GM21526 (cell line): ENCODE measurements around the gene SARS2.
"Not testable (repeated sequence)": the region's sequence is repeated elsewhere in the genome, so short reads cannot be mapped to it uniquely, and the experiment has no call there.

ENCODE experiments used
- ATAC-seq: cut with Tn5 transposase; IDR thresholded peaks from one replicate; pipeline ENCODE4 v1.9.1; 2021; ENCODE audit warnings: moderate library complexity; ENCODE audit not compliant: unreplicated experiment, low FRiP score

Gene SARS2

GRCh38 chr19:38894968-38895367, 35.6 kb downstream of the SARS2 start:
- ATAC-seq, result no peak

- no peak for ATAC-seq
These were observed 37.2 kb downstream of the SARS2 start for GRCh38 chr19:38893341-38893771.

GRCh38 chr19:38892841-38893240, 37.7 kb downstream of the SARS2 start:
- no peak for ATAC-seq

GRCh38 chr19:38891771-38892170, 38.8 kb downstream of the SARS2 start:
- ATAC-seq, result no peak

- ATAC-seq, result no peak
These were observed 39.9 kb downstream of the SARS2 start for GRCh38 chr19:38890686-38891085.

- no peak for ATAC-seq
These were observed 40.8 kb downstream of the SARS2 start for GRCh38 chr19:38889803-38890202.

- no peak for ATAC-seq
These were observed 41.7 kb downstream of the SARS2 start for GRCh38 chr19:38888876-38889275.

- not testable (repeated sequence) for ATAC-seq
These were observed 45.9 kb downstream of the SARS2 start for GRCh38 chr19:38884691-38885090.

GRCh38 chr19:38883286-38883685, 47.3 kb downstream of the SARS2 start:
- no peak for ATAC-seq

GRCh38 chr19:38880882-38881609, 49.5 kb downstream of the SARS2 start:
- ATAC-seq, result no peak

- no peak for ATAC-seq
These were observed 50.3 kb downstream of the SARS2 start for GRCh38 chr19:38880076-38880881.

GRCh38 chr19:38879400-38879751, 51.2 kb downstream of the SARS2 start:
- ATAC-seq, result no peak

GRCh38 chr19:38878575-38879399, 51.8 kb downstream of the SARS2 start:
- no peak for ATAC-seq

- ATAC-seq, result no peak
These were observed 52.6 kb downstream of the SARS2 start, which contains the start of gene RINL for GRCh38 chr19:38877781-38878574. Gene RINL (minus strand): TSS chr19:38878275. CDS start chr19:38876742, 1,533 bp downstream.

- no peak for ATAC-seq
These were observed 54.7 kb downstream of the SARS2 start for GRCh38 chr19:38875656-38876395.

GRCh38 chr19:38873400-38873799, 57.2 kb downstream of the SARS2 start:
- not testable (repeated sequence) for ATAC-seq

GRCh38 chr19:38870612-38871011, 60.0 kb downstream of the SARS2 start:
- no peak for ATAC-seq

GRCh38 chr19:38869836-38870607, 60.5 kb downstream of the SARS2 start:
- ATAC-seq, result peak; percentile 64
